ENCODE results near the gene MDH1.
"Not testable (repeated sequence)": the region's sequence is repeated elsewhere in the genome, so short reads cannot be mapped to it uniquely, and the experiment has no call there.

MDH1 gene

DNA sequence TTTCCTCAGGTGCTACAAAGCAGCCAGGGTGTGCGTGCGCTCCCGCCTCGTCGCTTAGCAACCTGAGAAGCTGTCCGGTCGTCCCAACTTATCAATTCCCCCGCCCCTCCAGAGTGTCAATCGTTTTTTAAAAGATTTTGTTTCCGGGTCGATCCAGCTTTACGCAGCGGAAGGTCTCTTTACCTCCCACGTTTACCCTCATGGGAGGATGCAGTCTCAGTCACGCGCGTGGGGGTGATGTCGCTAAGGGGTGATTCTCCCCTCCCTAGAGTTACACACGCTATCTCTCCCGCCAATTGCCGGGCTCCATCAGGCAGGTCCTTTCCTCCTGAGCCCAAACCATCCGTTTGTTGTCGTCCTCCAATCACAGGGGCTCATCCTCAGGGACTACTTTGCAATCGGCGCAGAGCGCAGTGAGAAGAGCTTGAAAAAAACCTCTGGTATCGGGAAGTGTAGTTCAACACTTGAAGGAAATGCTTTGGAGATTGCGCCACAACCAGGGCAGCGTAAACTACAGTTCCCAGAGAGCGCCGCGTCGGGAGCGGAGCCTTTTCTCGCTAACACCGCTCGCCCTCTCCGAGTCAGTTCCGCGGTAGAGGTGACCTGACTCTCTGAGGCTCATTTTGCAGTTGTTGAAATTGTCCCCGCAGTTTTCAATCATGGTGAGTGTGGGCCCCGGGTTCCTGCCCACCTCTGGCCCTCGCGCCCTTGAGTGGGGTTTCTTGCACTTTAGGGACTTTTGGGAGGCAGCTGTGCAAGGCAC lies at the start of gene MDH1, which contains the start of gene WDPCP:
Gene MDH1, plus strand, starts transcription at position 579 of the 763 bp plus-strand sequence. Its CDS starts 81 bp downstream, at position 660.
Gene WDPCP, minus strand, starts transcription at position 93 of the 763 bp plus-strand sequence. CDS start 206 bp downstream, outside the sequence.
- DNase-seq: peak; percentile 99 to 100 (median 100)

DNA sequence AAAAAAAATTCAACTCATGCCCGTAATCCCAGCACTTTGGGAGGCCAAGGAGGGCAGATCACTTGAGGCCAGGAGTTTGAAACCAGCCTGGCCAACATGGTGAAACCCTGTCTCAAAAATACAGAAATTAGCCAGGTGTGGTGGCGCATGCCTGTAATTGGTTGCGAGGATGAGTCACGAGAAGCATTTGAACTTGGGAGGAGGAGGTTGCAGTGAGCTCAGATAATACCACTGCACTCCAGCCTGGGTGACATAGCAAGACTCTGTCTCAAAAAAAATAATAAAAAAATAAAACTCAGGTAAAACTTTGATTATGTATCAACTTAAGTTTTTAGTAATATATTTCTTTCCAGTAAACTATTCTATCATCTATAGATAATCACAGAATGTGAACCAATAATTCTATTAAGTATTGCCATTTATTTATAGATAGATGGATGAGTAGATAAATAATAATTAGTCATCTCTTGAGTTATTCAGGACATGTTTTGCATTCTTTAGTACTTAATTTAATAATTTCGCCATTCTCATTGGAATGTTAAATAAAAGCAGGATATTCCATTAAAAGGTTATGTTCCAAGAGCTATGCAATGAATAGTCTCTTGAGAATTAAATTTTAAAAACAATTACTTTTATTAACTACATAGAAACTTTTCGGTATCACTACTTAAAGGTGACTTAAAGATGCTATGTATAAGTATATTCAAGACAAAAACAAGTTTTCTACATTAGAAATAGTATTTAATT lies 49.2 kb upstream of the MDH1 start:
- DNase-seq: no peak

DNA sequence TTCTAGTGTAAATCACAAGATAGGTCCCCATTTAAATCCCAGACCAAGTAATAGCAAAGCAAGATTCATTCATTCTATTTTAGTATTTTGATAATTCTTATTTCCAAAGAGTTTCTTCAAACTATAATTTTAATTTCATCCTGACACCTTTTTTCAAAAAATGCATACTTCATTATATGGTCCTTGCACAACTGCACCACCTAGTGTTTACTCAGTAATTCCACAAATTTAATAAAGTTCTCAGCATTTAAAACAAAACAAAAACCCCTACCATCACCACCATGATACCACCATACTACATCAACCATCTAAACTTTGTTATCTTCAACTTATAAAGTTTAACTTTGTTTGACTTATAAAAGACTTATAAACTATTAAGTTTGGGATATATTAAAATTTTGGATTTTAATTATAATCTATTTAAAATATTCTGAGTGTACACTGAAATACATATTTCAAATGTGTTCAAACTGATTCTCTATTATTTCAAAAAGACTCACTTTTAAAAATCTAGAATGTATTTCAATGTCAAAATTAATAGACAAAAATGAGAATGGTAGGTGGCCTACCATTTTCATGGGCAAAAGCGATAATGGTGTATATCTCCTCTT lies 44.6 kb upstream of the MDH1 start:
- peak in 1 of 3 experiments; percentile 47 for DNase-seq

DNA sequence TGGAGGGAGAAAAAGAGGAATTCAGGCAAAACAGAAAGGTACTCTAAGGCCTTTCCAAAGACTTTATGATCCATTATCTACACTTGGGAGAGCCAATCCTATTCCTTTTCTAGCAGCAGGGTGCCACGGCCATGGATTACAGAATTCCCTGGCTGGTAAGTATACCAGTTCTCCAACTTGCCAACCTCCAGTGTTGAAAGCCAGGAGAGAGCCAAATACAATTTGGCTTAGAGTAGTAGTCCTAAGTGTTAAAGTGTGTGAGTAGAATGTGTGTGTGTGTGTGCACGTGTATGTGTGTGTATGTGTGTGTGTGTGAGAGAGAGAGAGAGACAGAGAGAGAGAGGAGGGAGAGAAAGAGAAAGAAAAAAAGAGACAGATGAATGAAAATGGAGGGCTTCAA lies 43.7 kb upstream of the MDH1 start:
- no peak for DNase-seq

DNA sequence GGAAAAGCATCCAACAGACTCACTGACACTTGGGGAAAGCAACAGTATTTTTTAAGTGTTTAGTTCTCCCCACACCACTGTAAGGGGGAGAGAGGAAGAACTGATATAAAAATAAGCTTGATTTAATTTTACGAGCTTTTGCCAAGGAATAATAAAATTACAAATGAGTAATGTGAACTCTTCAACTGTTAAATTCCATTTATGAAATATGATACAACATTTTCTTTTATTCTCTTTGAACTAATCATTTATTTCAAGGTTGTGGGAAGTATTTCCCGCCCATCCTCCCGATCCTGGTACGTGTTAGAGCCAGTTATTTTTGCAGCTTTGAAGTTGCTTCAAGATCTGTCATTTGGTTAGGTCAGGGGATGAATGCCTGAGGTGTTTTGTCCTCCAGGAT lies 35.7 kb upstream of the MDH1 start:
- DNase-seq: no peak

DNA sequence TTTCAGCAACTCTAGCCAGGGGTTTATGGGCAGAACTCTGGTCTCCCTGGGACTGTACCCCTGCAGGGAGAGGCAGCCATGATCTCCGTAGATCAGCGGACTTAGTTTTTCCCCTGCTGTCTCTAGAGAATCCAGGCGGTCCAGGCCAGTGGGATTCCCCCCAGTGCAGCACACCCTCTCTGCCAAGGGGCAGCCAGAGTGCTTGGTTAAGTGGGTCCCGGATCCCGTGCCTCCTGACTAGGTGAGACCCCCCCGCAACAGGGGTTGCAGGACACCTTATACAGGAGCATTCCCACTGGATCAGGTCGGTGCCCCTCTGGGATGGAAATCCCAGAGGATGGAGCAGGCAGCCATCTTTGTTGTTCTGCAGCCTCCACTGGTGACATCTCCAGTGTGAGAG lies 33.5 kb upstream of the MDH1 start:
- DNase-seq: no peak

DNA sequence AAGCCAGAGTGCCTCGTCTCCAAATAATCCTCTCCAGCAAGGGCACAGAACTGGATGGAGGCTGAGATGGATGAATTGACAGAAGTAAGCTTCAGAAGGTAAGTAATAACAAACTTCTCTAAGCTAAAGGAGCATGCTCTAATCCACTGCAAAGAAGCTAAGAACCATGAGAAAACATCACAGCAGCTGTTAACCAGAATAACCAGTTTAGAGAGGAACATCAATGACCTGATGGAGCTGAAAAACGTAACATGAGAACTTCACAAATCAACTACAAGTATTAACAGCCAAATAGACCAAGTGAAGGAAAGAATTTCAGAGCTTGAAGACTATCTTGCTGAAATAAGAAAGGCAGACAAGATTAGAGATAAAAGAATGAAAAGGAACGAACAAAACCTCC lies 32.8 kb upstream of the MDH1 start:
- no peak for DNase-seq

DNA sequence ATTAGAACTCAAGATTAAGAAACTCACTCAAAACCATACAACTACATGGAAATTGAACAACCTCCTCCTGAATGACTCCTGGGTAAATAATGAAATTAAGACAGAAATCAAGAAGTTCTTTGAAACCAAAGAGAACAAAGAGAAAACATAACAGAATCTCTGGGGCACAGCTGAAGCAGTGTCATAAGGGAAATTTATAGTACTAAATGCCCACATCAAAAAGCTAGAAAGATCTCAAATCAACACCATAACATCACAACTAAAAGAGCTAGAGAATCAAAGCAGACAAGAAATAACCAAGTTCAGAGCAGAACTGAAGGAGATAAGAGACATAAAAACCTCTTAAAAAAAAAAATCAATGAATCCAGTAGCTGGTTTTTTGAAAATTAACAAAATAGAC lies 30.9 kb upstream of the MDH1 start:
- DNase-seq: not testable (repeated sequence)

DNA sequence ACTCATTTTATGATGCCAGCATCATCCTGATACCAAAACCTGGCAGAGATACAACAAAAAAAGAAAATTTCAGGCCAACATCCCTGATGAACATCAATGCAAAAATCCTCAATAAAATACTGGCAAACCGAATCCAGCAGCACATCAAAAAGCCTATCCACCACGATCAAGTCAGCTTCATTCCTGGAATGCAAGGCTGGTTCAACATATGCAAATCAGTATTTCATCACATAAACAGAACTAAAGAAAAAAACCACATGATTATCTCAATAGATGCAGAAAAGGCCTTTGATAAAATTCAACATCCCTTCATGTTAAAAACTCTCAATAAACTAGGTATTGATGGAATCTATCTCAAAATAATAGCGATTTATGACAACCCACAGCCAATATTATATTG lies 29.8 kb upstream of the MDH1 start:
- DNase-seq: not testable (repeated sequence)

DNA sequence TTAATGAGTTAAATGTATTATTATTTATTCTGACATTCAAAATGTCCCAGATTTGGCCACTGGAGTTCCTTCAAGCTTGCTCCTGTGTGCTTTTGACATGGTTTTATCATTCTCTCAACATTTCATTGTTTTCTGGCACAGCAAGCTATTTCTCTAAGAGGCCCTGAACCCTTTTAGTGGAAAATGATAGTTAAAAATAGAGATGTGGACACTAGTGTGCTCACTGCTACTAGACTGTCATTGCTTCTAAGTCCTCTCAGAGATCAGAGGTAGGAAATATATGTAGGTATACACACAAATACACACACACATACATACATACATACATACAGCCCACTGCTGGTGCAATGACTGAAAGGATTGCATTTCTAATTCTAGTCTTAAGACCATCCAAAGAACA lies 26.0 kb upstream of the MDH1 start:
- DNase-seq: no peak

DNA sequence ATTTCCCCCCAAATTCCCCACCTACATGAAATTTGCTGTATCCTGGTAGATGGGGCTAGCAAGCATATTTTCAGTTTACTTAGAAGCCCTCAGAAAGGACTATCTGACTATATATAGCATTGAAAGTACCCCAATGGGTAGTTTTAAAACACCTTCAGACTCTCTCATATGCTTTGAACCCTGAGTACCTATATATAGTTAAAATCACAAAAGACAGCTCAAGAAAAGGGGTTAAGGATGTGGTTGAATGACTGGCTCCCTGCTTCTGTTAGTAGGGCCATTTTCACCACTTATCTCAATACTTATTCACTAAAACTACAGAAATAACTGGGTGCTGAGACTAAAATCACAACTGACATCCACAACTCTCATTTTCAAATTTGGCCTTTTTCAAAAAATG lies 19.0 kb upstream of the MDH1 start:
- no peak for DNase-seq

DNA sequence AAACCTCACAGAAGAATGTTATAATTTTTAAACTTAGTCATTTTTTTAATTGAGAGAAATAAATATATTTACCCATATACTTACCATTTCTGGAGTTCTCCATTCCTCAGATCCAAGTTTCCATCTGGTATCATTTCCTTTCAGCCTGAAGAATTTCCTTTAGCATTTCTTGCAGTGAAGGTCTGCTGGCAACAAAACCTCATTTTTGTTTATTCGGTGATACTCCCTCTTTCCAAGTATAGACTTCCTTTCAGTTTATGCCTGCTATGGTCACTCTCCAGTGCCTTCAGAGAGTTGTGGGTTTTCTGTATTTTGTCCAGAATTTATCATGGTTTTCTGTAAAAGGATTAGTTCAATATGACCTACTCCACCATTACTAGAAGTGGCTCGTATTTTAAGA lies 17.5 kb upstream of the MDH1 start:
- no peak for DNase-seq

DNA sequence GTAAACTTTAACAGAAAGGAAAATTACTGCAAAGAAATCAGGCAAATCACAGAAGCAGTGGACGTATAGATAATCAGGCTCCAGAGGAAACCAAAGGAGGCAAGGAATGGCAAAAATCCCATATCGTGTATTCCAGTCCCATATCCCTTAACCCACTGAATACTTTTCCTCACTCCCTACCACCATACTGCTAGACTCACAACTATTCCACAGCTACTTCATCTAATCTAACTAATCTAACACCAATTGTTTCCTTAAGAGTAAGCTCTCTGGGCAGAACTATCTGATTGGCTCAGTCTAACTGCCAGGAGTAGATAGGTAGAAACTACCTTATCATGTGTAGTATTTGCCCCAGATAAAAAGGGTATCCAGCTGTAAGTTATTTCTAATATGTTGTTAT lies 16.8 kb upstream of the MDH1 start:
- DNase-seq: no peak

DNA sequence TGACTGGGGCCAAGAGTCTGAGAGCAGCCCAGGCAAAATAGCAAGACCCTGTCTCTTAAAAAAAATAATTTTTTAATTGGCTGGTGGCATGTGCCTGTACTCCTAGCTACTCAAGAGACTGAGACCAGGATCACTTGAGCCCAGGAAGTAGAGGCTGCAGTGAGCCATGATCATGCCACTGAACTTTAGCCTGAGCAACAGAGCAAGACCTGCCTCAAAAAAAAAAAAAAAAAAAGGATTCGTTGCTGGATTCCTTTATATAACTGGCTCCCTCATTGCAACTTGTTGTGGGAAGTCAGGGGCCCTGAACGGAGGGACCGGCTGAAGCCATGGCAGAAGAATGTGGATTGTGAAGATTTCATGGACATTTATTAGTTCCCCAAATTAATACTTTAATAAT lies 15.7 kb upstream of the MDH1 start:
- DNase-seq: not testable (repeated sequence)

DNA sequence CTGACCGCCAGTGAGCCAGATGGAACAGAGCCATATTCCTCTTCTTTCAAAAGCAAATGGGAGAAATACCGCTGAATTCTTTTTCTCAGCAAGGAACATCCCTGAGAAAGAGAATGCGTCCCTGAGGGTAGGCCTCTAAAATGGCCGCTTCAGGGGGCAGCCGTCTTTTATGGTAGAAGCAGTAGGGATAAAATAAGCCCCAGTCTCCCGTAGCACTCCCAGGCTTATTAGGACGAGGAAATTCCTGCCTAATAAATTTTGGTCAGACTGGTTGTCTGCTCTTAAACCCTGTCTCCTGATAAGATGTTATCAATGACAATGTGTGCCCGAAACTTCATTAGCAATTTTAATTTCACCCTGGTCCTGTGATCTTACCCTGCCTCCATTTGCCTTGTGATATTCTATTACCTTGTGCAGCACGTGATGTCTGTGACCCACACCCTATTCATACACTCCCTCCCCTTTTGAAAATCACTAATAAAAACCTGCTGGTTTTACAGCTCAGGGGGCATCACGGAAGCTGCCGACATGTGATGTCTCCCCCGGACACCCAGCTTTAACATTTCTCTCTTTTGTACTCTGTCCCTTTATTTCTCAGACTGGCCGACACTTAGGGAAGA lies 14.9 kb upstream of the MDH1 start:
- not testable (repeated sequence) for DNase-seq

DNA sequence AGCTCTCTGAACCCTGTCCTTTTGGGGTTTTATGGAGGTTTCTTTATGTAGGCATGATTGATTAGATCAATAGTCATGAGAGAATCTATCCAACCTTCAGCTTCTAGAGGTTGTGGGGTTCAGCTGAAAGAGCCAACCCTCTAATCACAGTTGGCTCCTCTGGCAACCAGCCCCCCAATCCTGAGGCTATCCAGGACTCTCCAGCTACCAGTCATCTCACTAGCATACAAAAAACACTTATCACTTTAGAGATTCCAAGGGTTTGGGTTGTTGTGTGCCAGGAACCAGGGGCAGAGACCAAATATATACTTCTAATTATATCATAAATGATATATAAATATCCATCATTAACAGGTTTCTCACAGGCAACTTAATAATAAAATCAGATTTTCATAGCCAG lies 12.2 kb upstream of the MDH1 start:
- DNase-seq: no peak

DNA sequence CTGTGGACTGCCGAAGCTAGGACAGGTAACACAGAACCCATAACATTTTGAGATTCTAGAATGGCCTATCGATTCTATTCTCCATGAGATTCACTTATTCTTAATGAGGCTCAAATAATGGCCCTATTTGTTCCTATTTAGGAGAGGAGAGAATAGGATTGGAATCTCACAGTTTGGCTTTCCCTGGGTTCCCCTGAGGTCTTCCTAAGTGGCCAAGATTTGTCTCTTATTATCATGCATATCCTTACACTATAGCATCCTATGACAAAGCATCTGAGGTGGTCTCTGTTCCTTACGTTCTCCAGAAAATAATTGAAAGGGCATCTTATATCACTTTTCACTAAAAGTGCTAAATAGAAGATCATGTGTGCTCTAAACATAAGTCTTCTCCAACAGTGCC lies 10.0 kb upstream of the MDH1 start:
- no peak for DNase-seq

DNA sequence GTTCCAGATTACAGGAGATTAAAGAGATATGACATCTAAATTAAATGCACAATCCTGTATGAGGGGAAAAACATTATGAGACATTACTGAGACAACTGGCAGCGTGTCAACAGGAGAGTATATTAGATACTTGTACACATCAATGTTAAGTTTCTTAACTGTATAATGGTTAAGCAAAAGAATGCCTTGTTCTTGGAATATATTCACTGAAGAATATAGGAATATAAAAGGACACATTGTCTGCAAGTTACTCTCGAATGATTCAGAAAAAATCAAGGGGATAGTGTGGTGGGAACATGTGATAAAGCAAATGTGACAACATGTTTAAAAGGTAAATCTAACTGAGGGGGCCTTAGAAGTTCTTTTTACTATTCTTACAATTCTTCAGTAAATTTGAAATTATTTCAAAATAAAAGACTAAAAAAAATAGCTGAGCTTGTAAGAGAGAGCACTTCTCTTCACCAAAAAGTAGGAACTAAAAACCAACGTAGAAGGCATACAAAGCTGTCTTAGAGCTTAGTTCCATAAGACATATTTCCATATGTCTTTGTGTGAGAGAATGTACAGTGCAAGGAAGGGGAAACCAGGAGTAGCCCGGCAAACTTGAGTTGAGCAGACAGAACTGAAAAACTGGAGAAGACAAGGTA lies 8.0 kb upstream of the MDH1 start:
- DNase-seq: no peak

DNA sequence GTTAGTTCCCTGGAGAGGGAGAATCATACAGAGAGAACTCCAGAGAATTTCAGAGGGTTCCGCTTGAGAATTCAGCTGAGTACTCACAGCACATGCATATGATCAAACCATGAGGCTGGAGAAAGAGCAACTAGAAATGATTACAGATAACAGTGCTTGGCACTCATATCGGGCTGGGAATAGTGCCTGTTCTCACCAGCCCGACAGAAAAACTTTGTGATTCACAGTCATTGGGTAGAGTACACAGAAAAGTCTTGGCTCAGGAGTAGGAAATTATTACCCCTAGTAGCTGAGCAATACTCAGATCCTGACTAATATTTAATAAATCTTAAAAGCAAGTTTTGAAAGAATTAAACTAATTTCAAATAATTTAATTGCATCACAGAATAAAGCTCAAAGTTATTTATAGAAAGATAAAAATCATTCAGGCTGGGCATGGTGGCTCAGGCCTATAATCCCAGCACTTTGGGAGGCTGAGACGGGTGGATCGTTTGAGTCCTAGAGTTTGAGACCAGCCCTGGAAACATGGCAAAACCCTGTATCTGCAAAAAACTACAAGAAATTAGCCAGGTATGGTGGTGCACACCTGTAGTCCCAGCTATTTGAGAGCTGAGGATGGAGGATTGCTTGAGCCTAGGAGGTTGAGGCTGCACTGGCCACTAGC lies 7.3 kb upstream of the MDH1 start:
- DNase-seq: no peak

DNA sequence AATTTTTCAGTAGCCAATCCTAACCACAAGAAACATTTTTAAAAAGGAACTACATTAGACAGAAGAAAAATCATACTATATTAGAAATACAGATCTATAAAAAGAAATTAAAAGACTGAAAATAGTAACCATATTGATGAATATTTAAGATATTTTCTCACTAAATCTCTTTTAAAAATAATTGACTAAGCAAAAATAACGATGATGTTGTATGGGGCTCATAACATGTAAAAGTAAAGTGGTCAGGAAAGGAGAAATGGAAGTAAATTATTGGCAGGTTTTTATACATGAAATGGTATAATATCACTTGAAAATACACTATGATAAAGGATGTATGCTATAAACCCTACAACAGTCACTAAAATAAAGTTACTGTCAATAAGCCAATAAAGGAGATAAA lies 5.9 kb upstream of the MDH1 start:
- DNase-seq: no peak

DNA sequence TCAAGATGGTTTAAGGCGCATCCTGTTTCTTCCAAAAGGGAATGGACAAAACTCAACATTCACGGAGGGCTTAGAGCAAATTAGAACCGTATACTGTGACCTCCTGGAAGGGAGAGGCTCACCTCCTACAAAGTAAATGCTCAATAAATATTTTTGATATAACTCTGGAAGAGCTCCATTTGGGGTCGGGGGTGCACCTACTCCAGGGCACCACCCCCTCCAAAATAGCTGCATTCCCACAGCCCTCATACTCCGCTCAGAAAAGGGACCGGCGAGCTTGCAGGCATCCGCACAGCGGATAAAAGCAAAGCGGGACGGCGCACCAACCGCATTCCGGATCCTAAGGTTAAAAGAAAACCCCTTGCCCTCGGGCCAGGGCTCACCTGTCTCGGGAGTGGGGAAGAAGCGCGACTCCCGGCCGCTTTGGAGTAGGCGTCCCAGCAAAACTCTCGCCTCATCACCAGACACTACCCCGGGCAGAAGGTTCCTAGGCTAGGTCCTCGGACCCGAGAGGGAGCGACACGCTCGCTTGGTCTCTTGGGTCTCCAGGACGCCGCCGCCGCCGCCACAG lies 864 bp upstream of the MDH1 start:
- DNase-seq: peak in 1 of 3 experiments; percentile 71
